C4-2B (cell line): ENCODE measurements around the gene TRERF1.
"Not testable (repeated sequence)": the region's sequence is repeated elsewhere in the genome, so short reads cannot be mapped to it uniquely, and the experiment has no call there.

ENCODE experiments used
- H3K27ac ChIP-seq: fragments of 450-650 bp; 2 replicates; pipeline ENCODE4 v1.5.1; 2017
- CTCF ChIP-seq: fragments of 450-650 bp; conservative IDR thresholded peaks from 2 replicates; pipeline ENCODE4 v1.5.1; 2017; ENCODE audit warnings: mild to moderate bottlenecking
- ZFX ChIP-seq: fragments of 450-650 bp; IDR thresholded peaks from 2 replicates; pipeline ENCODE4 v1.6.1; 2017

The TRERF1 gene

GRCh38 chr6:42217157-42217518 is 234.6 kb downstream of the TRERF1 start:
- H3K27ac ChIP-seq: peak overlapping the region; percentile 75
- TF ChIP-seq CTCF (no peak), ZFX (no peak)

GRCh38 chr6:42216495-42216894 is 235.2 kb downstream of the TRERF1 start:
- H3K27ac ChIP-seq: peak overlapping the region; percentile 9; the same call in 1 of the 2 replicates

GRCh38 chr6:42212442-42212841 is 239.3 kb downstream of the TRERF1 start:
- no peak for TF ChIP-seq CTCF
- no peak for TF ChIP-seq ZFX
- H3K27ac ChIP-seq: no peak overlapping the region

GRCh38 chr6:42211726-42212125 is 240.0 kb downstream of the TRERF1 start:
- no peak overlapping the region for H3K27ac ChIP-seq
- TF ChIP-seq ZFX (no peak), CTCF (no peak)

GRCh38 chr6:42210551-42210950 is 241.2 kb downstream of the TRERF1 start:
- TF ChIP-seq CTCF (no peak), ZFX (no peak)
- H3K27ac ChIP-seq: no peak overlapping the region

- H3K27ac ChIP-seq: not testable (repeated sequence)
Measured at GRCh38 chr6:42207559-42207958, 244.2 kb downstream of the TRERF1 start.

- TF ChIP-seq CTCF (no peak), ZFX (no peak)
- no peak overlapping the region for H3K27ac ChIP-seq
Measured at GRCh38 chr6:42204768-42205282, 246.9 kb downstream of the TRERF1 start.

- H3K27ac ChIP-seq: no peak overlapping the region
- TF ChIP-seq CTCF (no peak), ZFX (no peak)
Measured at GRCh38 chr6:42203183-42203582, 248.5 kb downstream of the TRERF1 start.

GRCh38 chr6:42202131-42202915 is 249.4 kb downstream of the TRERF1 start:
- not testable (repeated sequence) for H3K27ac ChIP-seq
